IPS-20b (cell line): ENCODE results near the gene HLCS.

Experiments used
- H3K27ac ChIP-seq: one replicate; pipeline ENCODE4 v1.5.1; 2013; ENCODE audit warnings: low read length
- H3K27me3 ChIP-seq: 2 replicates; pipeline ENCODE4 v1.6.1; 2013; ENCODE audit warnings: mild to moderate bottlenecking, low read length, inconsistent platforms; ENCODE audit not compliant: insufficient read depth
- H3K36me3 ChIP-seq: 2 replicates; pipeline ENCODE4 v1.6.1; 2013; ENCODE audit warnings: low read depth, mild to moderate bottlenecking, inconsistent platforms, low read length, moderate library complexity; ENCODE audit not compliant: insufficient read depth
- H3K4me1 ChIP-seq: 2 replicates; pipeline ENCODE4 v1.6.1; 2013; ENCODE audit warnings: mild to moderate bottlenecking, control low read depth, inconsistent platforms, low read length, moderate library complexity; ENCODE audit not compliant: insufficient read depth
- H3K4me3 ChIP-seq: 2 replicates; pipeline ENCODE4 v1.5.1; 2013; ENCODE audit warnings: mild to moderate bottlenecking, low read length, inconsistent platforms
- H3K9ac ChIP-seq: 2 replicates; pipeline ENCODE4 v1.6.1; 2013; ENCODE audit warnings: low read depth, mild to moderate bottlenecking, inconsistent platforms, low read length, moderate library complexity
- H3K9me3 ChIP-seq: 2 replicates; pipeline ENCODE4 v1.6.1; 2013; ENCODE audit warnings: mild to moderate bottlenecking, low read depth, low read length, inconsistent platforms; ENCODE audit not compliant: insufficient read depth

HLCS gene

DNA sequence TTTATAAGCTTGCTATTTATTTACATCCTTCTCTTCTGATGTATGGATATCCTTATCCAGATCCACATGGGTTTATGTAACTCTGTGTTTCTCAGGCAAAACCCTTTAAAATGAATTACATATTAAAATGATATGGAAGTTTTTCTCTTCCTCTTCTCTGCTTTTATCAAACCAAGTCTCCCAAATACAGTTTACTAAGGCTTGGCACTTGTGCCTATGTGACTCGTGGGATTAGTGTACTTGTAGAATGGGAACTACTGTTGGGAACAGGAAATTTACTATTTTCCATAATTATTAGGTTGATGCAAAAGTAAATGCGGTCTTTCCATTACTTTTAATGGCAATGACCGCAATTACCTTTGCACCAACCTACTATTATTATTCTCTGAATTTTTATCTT lies 252.7 kb downstream of the HLCS start:
- Histone ChIP-seq H3K9me3 (peaks cover 3% of the 10 kb centered on the region; the same call in 1 of the 2 replicates), H3K27ac (no peak overlapping the region), H3K9ac (no peak overlapping the region), H3K4me1 (peaks cover 17% of the 10 kb centered on the region; the same call in 1 of the 2 replicates), H3K36me3 (no peaks in the 10 kb centered on the region), H3K27me3 (peaks cover 88% of the 10 kb centered on the region), H3K4me3 (no peak overlapping the region)

- Histone ChIP-seq H3K27me3 (peaks cover 100% of the 10 kb centered on the region), H3K4me3 (peak overlapping the region; percentile 51; the same call in 1 of the 2 replicates)
Observed at GRCh38 chr21:36710729-36711048, 255.8 kb downstream of the HLCS start.

GRCh38 chr21:36709868-36710728 lies 256.4 kb downstream of the HLCS start:
- Histone ChIP-seq H3K4me1 (peaks cover 11% of the 10 kb centered on the region; the same call in 1 of the 2 replicates), H3K4me3 (peak overlapping the region; percentile 51; the same call in 1 of the 2 replicates), H3K9ac (no peak overlapping the region), H3K36me3 (no peaks in the 10 kb centered on the region), H3K9me3 (peaks cover 3% of the 10 kb centered on the region; the same call in 1 of the 2 replicates), H3K27me3 (peaks cover 100% of the 10 kb centered on the region), H3K27ac (no peak overlapping the region)

More at GRCh38 chr21:36710729-36711048, 255.8 kb downstream of the HLCS start:
- Histone ChIP-seq H3K9me3 (peaks cover 3% of the 10 kb centered on the region; the same call in 1 of the 2 replicates), H3K27ac (no peak overlapping the region), H3K9ac (no peak overlapping the region), H3K4me1 (peaks cover 11% of the 10 kb centered on the region; the same call in 1 of the 2 replicates), H3K36me3 (no peaks in the 10 kb centered on the region)

GRCh38 chr21:36709030-36709867 lies 257.2 kb downstream of the HLCS start:
- H3K27ac ChIP-seq = no peak overlapping the region
- H3K27me3 ChIP-seq = peaks cover 100% of the 10 kb centered on the region
- H3K36me3 ChIP-seq = no peaks in the 10 kb centered on the region
- H3K4me1 ChIP-seq = peaks cover 11% of the 10 kb centered on the region; the same call in 1 of the 2 replicates
- peak overlapping the region; percentile 51; the same call in 1 of the 2 replicates for H3K4me3 ChIP-seq
- H3K9me3 ChIP-seq = peaks cover 3% of the 10 kb centered on the region; the same call in 1 of the 2 replicates
- H3K9ac ChIP-seq = no peak overlapping the region

DNA sequence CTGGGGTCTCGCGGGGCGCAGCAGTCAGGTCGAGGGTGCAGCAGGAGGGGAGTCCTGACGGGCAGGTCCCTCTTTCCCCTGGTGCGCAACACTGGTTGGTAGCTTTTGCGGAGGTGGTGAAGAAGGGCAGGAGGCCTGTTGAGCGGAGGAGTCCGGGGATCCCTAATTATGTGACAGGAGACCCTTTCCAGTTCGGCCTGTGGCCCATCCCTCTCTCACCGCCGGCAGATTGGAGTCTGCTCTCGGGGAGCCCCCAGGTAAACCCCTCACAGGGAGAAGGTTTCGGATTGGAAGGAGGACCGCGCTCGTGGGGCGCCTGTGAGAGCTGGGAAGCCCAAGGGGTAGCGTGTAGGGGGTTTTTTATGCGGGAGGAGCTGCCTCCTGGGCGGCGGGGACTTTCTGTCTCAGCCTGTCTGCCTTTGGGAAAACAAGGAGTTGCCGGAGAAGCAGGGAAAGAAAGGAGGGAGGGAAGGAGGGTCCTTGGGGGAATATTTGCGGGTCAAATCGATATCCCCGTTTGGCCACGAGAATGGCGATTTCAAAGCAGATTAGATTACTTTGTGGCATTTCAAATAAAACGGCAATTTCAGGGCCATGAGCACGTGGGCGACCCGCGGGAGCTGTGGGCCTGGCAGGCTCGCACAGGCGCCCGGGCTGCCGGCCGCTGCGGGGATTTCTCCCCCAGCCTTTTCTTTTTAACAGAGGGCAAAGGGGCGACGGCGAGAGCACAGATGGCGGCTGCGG lies 258.0 kb downstream of the HLCS start:
- H3K4me3 ChIP-seq = peak overlapping the region; percentile 6; the same call in 1 of the 2 replicates
- no peaks in the 10 kb centered on the region for H3K36me3 ChIP-seq
- no peak overlapping the region for H3K27ac ChIP-seq
- H3K9me3 ChIP-seq = peaks cover 3% of the 10 kb centered on the region; the same call in 1 of the 2 replicates
- H3K27me3 ChIP-seq = peaks cover 100% of the 10 kb centered on the region
- H3K9ac ChIP-seq = no peak overlapping the region
- H3K4me1 ChIP-seq = peaks cover 11% of the 10 kb centered on the region; the same call in 1 of the 2 replicates

DNA sequence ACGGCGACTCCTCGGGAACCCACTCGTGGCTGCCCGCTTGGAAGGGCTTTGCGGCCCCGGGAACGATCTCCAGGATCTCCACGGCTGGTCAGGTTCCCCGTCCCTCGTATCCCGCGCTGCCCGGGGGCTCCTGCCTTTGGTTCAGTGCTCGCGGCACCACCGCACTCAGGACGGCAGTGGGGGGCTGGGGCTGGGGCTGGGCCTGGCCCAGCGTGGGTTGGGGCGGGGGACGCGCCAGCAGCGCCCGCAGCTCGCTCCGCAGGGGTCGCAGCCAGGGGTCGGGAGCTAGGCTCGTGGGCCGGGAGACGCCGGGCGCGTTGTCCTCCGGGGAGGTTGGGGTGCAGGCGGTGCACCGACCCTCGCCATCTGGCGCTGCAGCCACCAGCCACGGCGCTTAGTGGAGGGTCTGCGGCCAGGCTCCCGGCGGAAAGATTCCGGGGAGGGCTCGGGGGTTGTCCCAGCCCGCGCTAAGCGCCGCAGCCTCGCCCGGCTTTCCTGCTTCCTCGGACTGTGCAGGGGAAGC lies 258.6 kb downstream of the HLCS start:
- Histone ChIP-seq H3K27ac (no peak overlapping the region), H3K4me1 (peaks cover 11% of the 10 kb centered on the region; the same call in 1 of the 2 replicates), H3K9me3 (peaks cover 3% of the 10 kb centered on the region; the same call in 1 of the 2 replicates), H3K9ac (no peak overlapping the region), H3K4me3 (no peak overlapping the region), H3K27me3 (peaks cover 100% of the 10 kb centered on the region), H3K36me3 (no peaks in the 10 kb centered on the region)

- peaks cover 3% of the 10 kb centered on the region; the same call in 1 of the 2 replicates for H3K9me3 ChIP-seq
- no peak overlapping the region for H3K9ac ChIP-seq
- H3K4me1 ChIP-seq = peaks cover 11% of the 10 kb centered on the region
- H3K36me3 ChIP-seq = no peaks in the 10 kb centered on the region
- no peak overlapping the region for H3K4me3 ChIP-seq
- H3K27me3 ChIP-seq = peaks cover 100% of the 10 kb centered on the region
- no peak overlapping the region for H3K27ac ChIP-seq
Observed at GRCh38 chr21:36706951-36707762, 259.3 kb downstream of the HLCS start.

GRCh38 chr21:36706482-36706852 lies 260.0 kb downstream of the HLCS start:
- Histone ChIP-seq H3K9me3 (peaks cover 3% of the 10 kb centered on the region; the same call in 1 of the 2 replicates), H3K9ac (no peak overlapping the region), H3K4me3 (no peak overlapping the region), H3K27me3 (peaks cover 100% of the 10 kb centered on the region), H3K4me1 (peaks cover 14% of the 10 kb centered on the region), H3K36me3 (no peaks in the 10 kb centered on the region), H3K27ac (no peak overlapping the region)

DNA sequence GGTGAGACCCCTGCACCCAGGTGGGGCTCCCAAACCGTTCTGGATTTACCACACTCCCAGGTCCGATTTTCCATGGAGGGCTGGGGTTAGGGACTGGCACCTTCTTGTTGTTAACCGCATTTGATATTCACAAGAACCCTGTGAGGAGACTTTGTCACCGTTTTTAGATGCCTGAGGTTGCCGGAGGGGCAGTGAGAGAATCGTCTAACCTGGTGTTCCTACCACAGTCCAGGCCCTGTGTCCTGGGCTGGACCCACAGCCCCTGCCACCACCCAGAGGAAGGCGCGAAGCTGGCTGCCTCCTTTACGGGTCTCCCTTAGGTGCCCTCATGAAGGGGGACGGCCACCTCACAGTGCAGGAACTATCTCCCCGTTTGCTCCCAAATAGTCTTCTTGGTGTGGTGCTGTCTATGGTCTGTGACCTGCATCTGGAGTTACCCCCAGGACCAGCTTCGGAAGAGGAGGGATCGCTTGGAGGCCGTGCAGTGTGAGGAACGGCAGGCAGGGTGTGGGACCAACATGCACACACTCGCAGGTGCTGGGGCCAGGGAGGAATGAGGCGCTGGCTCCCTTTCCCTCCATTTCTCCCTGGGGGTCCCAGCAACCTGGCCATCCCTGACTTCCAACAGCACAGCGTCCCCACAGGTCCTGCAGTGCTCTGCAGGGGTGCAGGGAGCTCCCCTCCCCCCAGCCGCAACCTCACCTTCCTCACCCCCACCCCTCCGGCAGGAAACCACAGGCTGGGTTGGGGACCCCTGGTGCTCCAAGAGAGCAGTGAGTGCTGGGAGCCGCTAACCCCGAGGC lies 260.6 kb downstream of the HLCS start:
- Histone ChIP-seq H3K9me3 (peaks cover 3% of the 10 kb centered on the region; the same call in 1 of the 2 replicates), H3K9ac (no peak overlapping the region), H3K27me3 (peaks cover 100% of the 10 kb centered on the region), H3K4me3 (no peak overlapping the region), H3K27ac (no peak overlapping the region), H3K36me3 (no peaks in the 10 kb centered on the region), H3K4me1 (peaks cover 9% of the 10 kb centered on the region)
